A549 (cell line): Measurements from ENCODE around the gene FCAMR.

Experiments used
- CTCF ChIP-seq: fragments of >200 bp; sonication (Bioruptor Twin); formaldehyde crosslinking; IDR thresholded peaks from 3 replicates; pipeline ENCODE4 v1.5.1; 2016
- HOXB13 ChIP-seq: fragments of 250-450 bp; sonication (Bioruptor Pico); IDR thresholded peaks from 2 replicates; pipeline ENCODE4 v1.5.0; 2020; ENCODE audit warnings: low read depth, mild to moderate bottlenecking, moderate library complexity
- ZNF302 ChIP-seq: fragments of 250-450 bp; sonication (Bioruptor Pico); IDR thresholded peaks from 2 replicates; pipeline ENCODE4 v1.9.0; 2021; ENCODE audit warnings: inconsistent platforms, mild to moderate bottlenecking, moderate library complexity

- TF ChIP-seq HOXB13 (no peak), ZNF302 (CRISPR knock-in tag) (no peak), CTCF (no peak)
Observed at GRCh38 chr1:206944703-206945102, 25.6 kb downstream of the FCAMR start.
